ENCODE measurements around the gene NCOR1.
"Not testable (repeated sequence)": the region's sequence is repeated elsewhere in the genome, so short reads cannot be mapped to it uniquely, and the experiment has no call there.

NCOR1 gene

DNA sequence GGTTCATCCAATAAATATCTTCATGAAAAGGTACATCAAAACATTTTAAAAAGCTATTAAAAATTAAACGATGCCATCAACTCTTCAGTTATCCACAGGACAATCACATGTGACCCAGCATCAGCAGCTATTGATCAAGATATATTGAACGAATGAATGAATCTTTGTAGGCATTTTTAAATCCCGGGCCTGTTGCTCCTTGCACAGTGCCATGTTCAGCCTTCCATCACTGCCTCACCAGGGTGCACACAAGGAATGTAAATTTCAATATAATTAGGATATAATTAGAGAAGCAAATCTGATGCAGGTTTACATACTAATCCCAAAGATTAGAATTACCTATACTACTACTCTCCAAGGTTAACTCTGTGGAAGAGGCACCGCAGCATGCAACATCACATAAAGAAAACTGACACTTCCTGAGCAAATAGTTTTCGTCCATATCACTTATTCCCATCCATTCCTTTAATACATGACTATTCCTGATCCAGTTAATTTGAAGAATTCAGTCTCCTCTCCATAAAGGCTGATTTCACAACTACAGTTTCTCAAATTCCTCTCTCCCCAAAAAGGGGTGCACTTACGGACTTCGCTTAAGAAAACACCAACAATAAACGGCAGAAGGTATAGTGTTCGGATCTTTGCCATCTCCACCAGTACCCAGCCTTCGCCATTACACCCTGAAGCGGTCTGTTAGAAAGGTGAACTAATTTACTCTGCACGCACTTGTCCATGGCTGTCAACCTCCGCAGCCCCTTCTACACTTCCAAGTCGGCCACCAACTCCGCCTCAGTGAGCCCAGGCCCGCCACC is 938 bp downstream of the NCOR1 start:
- DNase-seq (ENCODE audit: low spot score): no peak

DNA sequence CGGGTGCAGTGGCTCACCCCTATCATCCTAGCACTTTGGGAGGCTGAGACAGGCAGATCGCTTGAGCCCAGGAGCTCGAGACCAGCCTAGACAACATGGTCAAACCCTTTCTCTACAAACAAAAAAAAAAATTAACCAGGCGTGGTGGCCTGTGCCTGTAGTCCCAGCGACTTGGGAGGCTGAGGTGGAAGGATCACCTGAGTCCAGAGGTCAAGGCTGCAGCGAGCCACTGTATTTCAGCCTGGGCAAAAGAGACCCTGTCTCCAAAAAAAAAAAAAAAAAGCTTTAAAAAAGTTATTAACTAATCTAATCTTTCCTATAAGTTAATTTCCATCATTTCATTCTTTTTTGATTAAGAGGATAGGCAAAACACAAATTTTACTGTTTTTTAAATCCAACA is 2.5 kb downstream of the NCOR1 start:
- no peak for DNase-seq (ENCODE audit: low spot score)

DNA sequence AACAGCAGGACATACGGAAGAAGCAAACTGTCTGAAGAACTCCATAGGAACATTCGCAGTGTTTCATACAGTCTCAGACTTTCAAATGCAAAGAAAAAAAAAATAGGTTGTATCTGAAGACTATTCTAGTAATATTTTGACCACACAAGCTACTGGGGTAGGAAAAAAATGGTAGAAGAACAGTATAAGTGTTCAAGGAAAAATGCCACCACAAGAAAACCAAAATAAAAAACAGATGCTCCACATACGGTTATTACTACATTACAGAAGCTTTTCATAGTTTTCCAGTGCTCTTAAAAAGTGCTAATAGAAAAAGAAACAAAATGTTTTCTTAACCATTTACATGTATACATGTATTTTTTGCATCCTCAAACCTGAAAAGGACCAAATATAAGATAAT is 3.7 kb downstream of the NCOR1 start:
- no peak for DNase-seq (ENCODE audit: low spot score)

DNA sequence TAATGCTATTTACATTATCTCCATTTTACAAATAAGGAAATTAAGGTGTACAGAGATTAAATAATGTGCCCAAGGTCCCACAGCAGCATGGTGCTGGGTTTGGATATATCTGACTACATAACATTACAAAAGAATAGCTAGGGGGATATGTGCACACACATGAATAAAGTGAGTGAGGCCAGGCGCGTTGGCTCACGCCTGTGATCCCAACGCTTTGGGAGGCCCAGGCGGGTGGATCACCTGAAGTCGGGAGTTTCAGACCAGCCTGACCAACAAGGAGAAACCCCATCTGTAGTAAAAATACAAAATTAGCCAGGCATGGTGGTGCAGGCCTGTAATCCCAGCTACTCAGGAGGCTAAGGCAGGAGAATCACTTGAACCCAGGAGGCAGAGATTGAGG is 10.6 kb downstream of the NCOR1 start:
- DNase-seq (ENCODE audit: low spot score): not testable (repeated sequence)

DNA sequence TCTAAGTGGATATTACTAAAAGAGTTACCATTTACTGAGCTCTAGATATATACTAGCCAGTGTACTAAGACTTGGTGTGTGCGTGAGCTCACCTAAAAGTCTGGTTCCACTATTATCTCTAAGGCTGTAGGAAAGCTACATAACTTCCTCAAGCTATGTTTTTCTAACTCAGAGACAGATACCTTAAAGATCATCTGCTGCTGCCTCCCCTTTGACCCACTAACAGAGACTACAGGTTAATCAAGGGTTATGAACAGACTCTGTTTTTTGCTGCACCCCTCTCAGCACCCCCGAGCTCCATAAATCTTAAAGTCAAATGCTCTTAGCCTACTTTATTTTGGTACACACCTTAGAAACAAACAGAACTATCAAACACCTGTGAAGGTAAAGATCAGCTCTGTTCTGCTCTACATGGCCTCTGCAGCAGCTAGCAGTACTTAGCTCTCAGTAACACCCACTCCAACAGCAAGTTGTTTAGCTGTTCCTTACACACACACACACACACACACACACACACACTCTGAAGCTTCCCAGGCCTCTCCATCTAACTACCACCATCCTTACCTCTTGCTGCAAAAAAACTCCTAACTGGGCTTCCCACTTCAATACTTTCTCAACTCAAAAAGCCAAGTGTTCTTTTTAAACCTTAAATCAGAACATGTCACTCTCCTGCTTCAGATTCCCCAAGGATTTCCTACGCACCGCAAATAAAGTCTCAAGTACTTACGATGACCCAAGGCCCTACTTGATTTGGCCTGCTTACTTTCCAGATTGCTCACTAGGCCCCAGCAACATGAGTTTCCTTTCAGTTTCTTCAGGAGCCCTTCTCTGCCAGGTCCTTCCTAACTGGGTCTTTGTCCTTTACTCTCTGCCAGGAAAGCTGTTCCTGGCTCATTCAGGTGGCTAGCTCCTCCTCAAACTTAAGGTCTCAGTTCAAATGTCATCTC is 12.5 kb downstream of the NCOR1 start:
- not testable (repeated sequence) for DNase-seq (ENCODE audit: low spot score)

DNA sequence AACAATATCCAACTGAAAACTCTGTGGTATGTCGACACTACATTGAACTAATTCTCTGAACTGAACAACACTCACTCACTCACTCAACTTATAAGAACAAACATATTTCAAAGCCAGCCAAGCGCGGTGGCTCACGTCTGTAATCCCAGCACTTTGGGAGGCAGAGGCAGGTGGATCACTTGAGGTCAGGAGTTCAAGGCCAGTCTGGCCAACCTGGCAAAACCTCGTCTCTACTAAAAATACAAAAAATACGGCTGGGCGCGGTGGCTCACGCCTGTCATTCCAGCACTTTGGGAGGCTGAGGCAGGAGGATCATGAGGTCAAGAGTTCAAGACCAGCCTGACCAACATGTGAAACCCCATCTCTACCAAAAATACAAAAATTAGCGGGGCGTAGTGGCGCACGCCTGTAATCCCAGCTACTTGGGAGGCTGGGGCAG is 13.6 kb downstream of the NCOR1 start:
- DNase-seq (ENCODE audit: low spot score): not testable (repeated sequence)

DNA sequence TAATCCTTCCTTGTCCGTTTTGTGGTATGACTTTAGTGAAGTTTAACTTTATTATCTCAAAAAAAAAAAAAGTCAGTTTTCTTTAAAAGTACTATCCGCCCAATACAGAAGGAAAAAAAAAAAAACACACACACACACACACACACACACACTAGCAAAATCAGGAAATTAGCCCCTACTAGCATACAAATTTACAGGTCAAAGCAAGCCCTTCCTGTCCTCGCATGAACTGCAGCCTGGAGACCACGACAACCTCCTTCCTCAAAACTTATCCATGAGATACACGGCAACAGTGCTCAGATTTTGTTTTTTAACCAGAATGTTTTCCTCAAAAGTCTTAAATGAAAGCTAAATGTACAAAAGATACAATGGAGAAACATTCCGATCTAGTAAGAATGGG is 16.2 kb downstream of the NCOR1 start:
- no peak for DNase-seq (ENCODE audit: low spot score)

DNA sequence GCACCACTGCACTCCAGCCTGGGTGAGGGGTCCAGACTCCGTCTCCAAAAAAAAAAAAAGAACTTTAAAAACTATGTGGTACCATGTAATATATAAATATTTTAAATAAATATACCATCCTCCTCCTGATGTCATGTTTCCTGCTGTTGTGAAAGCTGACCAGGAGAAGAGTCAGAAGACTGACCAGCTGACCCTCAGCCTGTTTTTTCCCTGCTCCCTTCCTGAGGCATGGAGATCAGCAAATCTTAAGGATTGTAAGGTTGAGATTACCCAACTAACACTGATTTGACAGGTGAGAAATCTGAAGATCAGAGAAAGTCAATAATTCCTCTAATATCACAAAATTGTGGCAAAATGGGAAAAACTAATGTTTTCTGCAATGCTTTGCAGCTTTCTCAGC is 18.1 kb downstream of the NCOR1 start:
- no peak for DNase-seq (ENCODE audit: low spot score)

DNA sequence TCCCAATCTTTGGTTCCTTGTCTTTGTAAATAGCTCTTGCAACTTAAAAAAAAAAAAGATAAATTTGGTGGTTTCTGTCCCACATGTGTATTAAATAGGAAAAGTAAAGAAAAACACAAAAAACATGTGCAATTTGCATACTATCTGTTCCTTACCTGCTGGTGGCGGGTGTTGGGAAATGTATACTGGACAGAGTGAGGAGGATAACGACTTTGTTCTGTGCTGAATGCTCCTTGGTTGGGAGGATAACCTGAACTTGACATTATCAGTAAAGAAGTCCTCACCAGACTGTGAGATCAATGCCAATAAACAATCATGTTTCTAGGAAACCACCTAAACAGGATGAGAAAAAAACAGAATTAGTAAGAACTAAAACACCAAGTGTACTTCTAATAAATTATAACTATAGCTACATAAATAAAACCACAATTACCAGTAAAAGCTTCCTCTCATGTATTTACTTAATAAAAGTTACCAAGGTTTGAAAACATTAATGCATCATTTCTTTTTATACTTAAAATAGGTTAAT is 21.0 kb downstream of the NCOR1 start:
- DNase-seq (ENCODE audit: low spot score): not testable (repeated sequence)

DNA sequence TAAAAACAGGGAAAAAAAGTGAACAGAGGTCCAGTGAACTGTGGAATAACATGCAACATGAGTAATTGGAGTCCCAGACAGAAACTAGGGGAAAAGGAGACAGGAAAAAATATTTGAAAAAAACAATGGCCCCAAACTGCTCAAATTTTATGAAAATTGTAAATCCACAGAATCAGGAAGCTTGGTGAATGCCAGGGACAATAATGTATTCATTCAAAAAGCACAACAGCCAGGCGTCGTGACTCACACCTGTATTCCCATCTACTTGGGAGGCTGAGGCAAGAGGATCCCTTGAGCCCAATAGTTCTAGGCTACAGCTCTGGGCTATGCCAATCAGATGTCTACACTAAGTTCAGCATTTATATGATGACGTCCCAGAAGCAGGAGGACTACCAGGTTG is 23.7 kb downstream of the NCOR1 start:
- no peak for DNase-seq (ENCODE audit: low spot score)

DNA sequence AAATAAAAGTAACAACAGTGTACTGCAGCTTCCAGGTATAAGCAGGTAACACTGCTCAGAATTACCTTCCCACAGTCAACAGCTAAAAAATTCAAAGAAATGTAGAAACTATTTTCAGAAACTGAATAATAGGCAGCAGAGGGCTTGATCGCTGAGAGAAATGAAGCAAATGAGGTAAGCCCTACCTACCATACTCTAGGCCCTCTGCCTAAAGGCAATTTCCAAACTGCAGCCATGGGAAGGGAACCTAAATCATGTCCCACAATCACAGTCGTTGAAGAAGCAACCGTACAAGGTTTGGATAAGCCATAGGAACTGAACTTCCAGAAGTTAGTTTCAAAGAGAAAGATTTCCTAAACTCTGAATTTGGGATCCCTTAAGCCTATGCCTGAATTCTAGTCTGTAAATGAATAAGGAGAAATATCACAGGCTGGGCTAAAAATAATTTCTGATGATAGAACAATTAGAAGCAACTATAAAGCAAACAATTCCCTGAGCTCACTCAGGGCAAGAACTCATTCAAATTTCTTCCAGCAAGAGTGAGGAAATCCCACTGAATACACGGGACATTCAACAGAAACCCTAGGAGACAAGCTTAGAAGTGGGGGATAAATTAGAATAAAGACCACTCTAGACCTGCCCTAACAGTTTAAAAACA is 24.5 kb downstream of the NCOR1 start:
- DNase-seq (ENCODE audit: low spot score): no peak

DNA sequence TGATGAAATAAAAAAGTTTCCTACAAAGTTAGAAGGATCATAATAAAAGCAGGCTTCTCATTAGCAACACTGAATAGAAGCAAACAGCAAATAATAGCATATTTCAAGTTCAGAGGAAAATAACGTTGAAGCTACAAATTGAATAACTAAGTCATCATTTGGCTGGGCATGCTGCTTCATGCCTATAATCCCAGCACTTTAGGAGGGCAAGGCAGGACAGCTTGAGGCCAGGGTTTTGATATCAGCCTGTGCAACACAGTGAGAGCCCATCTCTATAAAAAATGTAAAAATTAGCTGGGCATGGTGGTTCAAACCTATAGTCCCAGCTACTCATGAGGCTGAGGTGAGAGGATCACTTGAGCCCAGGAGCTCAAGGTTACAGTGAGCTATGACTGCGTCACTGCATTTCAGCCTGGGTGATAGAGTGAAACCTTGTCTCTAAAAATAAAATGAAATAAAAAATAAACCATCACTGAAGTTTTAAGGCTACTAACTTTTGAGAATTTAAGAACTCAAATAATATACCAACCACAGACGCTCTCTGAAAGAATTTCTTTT is 25.5 kb downstream of the NCOR1 start:
- no peak for DNase-seq (ENCODE audit: low spot score)

DNA sequence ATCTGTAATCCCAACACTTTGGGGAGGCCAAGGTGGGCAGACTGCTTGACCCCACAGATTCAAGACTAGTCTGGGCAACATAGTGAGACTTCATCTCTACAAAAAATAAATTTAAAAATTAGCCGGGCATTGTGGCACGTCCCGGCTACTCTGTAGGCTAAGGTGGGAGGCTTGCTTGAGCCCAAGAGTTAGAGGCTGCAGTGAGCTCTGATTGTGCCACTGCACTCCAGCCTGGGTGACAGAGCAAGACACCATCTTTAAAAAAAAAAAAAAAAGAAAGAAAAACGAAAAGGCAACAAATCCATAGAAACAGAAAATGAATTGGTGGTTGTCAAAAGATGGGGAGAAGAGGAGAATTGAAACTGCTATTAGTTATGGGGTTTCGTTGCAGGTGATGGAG is 27.7 kb downstream of the NCOR1 start:
- no peak for DNase-seq (ENCODE audit: low spot score)

DNA sequence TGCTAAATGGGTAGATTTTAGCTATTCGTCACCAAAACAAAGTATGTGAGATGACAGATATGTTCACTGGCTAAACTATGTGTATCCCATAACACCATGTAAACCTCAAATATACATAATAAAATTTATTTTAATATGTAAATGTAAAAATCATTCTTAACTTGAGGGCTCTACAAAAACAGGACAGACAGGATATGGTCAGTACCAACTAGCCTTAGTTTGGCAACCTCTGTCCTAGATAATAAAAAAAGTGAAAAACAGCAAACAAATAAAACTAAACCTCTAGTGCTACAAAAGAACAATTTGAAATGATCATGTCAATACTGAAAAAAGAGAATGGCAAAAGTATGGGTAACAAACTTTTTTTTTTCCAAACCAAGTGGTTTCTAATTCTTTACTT is 33.8 kb downstream of the NCOR1 start:
- no peak for DNase-seq (ENCODE audit: low spot score)

DNA sequence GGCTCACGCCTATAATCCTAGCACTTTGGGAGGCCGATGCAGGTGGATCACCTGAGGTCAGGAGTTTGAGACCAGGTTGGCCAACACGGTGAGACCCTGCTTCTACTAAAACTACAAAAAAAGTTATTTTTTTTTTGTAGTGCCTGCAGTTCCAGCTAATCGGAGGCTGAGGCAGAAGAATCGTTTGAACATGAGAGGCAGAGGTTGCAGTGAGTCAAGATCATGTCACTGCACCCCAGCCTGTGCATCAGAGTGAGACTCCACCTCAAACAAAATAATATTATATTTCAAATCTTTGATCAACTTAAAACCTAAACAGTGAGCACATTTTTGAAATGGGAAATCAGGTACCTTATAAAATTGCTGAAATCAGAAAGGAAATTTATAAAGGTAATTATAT is 36.5 kb downstream of the NCOR1 start:
- DNase-seq (ENCODE audit: low spot score): no peak

DNA sequence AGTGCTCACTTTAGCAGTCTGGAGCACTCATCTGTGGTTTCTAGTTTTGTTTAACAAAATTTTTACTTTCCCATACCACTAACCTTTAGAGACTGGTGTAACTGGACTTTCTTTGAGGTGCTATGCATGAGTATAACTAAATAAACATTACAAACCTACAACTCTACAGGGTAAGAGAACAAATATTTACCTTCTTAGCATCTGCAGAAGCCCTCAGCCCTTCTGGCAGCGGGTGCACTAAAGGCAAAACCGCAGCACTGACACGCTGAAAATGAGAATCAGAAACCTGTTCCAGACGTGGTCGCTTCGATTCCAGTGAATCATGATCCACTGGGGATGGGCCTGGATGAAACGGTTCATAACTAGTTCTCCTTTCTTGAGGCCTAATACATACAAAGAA is 43.7 kb downstream of the NCOR1 start:
- no peak for DNase-seq (ENCODE audit: low spot score)

DNA sequence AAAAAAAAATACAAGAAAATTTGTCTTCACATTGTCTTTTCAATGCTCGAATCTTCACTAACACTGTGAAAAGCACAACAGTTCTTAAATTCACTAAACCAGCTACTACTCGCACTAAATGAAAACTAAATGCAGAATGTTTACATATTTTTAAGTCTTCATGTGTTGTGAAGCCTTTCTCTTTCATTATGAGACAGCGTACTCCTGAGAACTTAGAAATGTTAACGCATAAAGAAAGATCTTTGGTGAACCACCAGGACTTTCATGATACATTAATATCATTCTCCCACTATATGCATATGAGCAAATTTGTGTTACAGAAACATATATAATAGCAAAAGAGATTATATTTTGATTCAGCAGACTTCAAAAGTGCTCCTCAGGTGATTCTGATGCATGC is 48.6 kb downstream of the NCOR1 start:
- DNase-seq (ENCODE audit: low spot score): not testable (repeated sequence)

DNA sequence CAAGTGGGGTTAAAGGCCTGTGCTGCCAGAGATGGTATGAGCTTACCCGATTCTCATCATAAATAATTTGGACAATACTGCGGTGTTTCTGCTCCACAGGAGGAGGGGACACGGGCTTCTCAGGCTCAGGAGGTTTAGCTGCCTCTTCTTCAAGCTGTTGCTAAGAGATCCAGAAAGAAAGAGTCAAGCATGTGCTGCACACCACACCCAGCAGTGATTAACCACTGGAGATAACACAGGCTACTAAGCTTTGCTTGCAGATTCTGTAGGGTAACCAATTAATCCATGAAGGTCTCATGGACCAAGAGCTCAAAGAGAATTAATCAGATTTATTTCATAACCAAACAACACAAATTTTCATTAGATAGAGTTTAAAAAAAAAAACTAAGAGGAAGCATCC is 56.6 kb downstream of the NCOR1 start:
- no peak for DNase-seq (ENCODE audit: low spot score)

DNA sequence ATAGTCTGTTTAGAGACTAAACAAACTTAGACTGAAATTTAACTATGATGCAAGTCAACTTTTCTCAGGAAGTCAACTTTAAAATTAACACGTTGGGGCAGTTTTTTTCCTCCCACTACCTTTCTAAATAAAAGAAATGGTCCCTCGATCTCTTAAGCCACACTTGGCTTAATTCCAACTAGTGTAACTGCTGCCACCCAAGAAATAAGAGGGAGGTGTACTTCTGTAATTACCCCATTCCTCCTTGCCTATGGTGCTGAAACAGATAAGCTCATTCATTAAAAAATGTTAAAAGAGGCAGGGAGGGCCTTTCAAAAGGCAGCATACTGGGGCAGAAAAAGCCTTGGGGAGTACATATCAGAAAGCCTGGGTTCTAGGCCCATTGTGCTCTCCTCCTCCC is 59.8 kb downstream of the NCOR1 start:
- DNase-seq (ENCODE audit: low spot score): no peak

DNA sequence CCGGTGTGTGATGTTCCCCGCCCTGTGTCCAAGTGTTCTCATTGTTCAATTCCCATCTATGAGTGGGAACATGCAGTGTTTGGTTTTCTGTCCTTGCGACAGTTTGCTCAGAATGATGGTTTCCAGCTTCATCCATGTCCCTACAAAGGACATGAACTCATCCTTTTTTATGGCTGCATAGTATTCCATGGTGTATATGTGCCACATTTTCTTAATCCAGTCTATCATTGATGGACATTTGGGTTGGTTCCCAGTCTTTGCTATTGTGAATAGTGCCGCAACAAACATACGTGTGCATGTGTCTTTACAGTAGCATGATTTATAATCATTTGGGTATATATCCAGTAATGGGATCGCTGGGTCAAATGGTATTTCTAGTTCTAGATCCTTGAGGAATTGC is 63.0 kb downstream of the NCOR1 start:
- not testable (repeated sequence) for DNase-seq (ENCODE audit: low spot score)

DNA sequence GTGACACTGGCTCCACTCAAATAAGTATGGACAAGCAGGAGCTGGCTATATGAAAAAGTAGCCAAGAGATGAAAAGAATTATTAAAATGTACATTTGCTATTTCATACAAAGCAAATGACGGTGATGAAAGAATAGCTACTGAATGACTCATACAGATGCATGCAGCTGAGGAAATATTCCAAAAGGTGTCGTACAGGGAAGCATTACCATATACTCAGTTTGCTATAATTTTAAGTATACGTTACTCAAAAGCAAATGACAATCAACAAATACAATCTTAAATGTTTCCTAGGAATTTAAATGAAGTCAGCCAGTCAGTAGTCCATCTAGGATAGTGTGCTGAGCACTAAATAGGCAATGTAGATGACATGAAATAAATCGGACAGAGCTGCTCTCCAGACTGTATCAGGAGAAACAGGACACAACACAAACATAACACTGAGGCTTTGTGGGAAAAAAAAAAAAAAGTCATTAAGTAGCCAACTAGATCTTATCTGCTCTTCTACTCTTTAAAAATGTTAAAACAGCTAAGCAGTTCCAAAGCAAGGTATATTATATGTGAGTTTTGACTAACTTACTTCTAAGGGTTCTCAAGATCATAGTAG is 65.0 kb downstream of the NCOR1 start:
- DNase-seq (ENCODE audit: low spot score): no peak

DNA sequence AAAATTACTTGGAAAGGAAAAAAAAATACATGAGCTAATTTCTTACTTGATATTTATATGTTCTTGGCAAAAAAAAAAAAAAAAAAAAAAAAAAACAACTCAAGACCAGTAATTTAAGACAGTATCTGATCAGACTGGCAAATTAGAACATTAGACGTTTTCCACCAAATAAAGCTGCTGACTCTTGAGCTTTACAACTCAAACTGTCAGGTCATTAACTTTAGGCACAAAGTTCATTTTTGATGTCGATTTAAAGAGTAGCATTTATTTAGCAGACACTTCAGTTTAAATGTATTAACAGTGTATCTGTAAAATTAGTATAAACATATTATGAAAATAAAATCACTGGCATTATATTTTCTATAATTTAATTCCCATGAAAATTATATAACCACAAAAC is 66.7 kb downstream of the NCOR1 start:
- DNase-seq (ENCODE audit: low spot score): no peak
